Measurements from ENCODE around the gene TMEM14B. TPM values are rescaled to one million over a fixed set of nuclear protein-coding genes. Genes with fewer than 3 reads are reported as not detected.
"Not testable (repeated sequence)": the region's sequence is repeated elsewhere in the genome, so short reads cannot be mapped to it uniquely, and the experiment has no call there.

Gene TMEM14B
- total and polyA plus RNA-seq, 2 experiments from 2014 or later, result 75.9 to 158 TPM

GRCh38 chr6:10720265-10720959 lies 27.2 kb upstream of the TMEM14B start:
- peaks cover 19% of the 10 kb centered on the region; the same call in 1 of the 2 replicates for H3F3A ChIP-seq (ENCODE audit: insufficient read depth)
- no peaks in the 10 kb centered on the region for H3K27me3 ChIP-seq (replicated peaks; ENCODE audit: insufficient read depth)
- in situ Hi-C loops (cut with MboI), result no loop called here
- H2AFZ ChIP-seq, result peak overlapping the region; percentile 89
- peaks cover 24% of the 10 kb centered on the region for H3K79me2 ChIP-seq (ENCODE audit: insufficient read depth)
- WGBS, 2 experiments (ENCODE audit: low coverage in 1 of 2, low lambda C conversion rate in 2 of 2, missing lambda C conversion rate in 2 of 2), result 17 to 20% methylated on average over 41 to 49 of the region's 49 CpGs
- peak overlapping the region; percentile 83 for H3K4me2 ChIP-seq (ENCODE audit: unreplicated experiment)
- no peaks in the 10 kb centered on the region for H4K20me1 ChIP-seq (ENCODE audit: insufficient read depth)
- peak overlapping the region; percentile 73 for H3K9ac ChIP-seq
- H3K36me3 ChIP-seq (ENCODE audit: low read depth), result no peaks in the 10 kb centered on the region
- peak overlapping the region; percentile 83 for H3K4me3 ChIP-seq
- no peaks in the 10 kb centered on the region for H3K9me2 ChIP-seq (ENCODE audit: insufficient read depth)
- peaks cover 14% of the 10 kb centered on the region; the same call in 1 of the 2 replicates for H3K4me1 ChIP-seq (ENCODE audit: insufficient read depth)
- peak overlapping the region; percentile 24; the same call in 1 of the 2 replicates for H3K27ac ChIP-seq
- DNase-seq, result peak; percentile 71
- H3K9me3 ChIP-seq (ENCODE audit: low read depth), result no peaks in the 10 kb centered on the region
- TF ChIP-seq EZH2 (IDR thresholded peaks at IDR 0.05; ENCODE audit: insufficient read depth, poor library complexity, severe bottlenecking) (no peak), EZH2phosphoT487 (IDR thresholded peaks at IDR 0.05; ENCODE audit: insufficient read depth, low read depth) (no peak)

- H3K36me3 ChIP-seq (ENCODE audit: low read depth); H3K27me3 ChIP-seq (replicated peaks; ENCODE audit: insufficient read depth); H3K9me2 ChIP-seq (ENCODE audit: insufficient read depth); H4K20me1 ChIP-seq (ENCODE audit: insufficient read depth); DNase-seq; H3K27ac ChIP-seq; in situ Hi-C loops (cut with MboI); H3K9me3 ChIP-seq (ENCODE audit: low read depth): not testable (repeated sequence)
- WGBS, 2 experiments (ENCODE audit: low coverage in 1 of 2, low lambda C conversion rate in 2 of 2, missing lambda C conversion rate in 2 of 2), result 90 to 91% methylated on average over 17 of the region's 17 CpGs
- Histone ChIP-seq H3F3A (ENCODE audit: insufficient read depth) (peaks cover 19% of the 10 kb centered on the region; the same call in 1 of the 2 replicates), H3K9ac (peak overlapping the region; percentile 73), H3K4me3 (peak overlapping the region; percentile 83), H3K79me2 (ENCODE audit: insufficient read depth) (peaks cover 32% of the 10 kb centered on the region), H2AFZ (peak overlapping the region; percentile 89), H3K4me2 (ENCODE audit: unreplicated experiment) (peak overlapping the region; percentile 83), H3K4me1 (ENCODE audit: insufficient read depth) (peaks cover 14% of the 10 kb centered on the region; the same call in 1 of the 2 replicates)
Measured at GRCh38 chr6:10720960-10721849, 26.4 kb upstream of the TMEM14B start.

- TF ChIP-seq EZH2phosphoT487 (IDR thresholded peaks at IDR 0.05; ENCODE audit: insufficient read depth, low read depth) (no peak), EZH2 (IDR thresholded peaks at IDR 0.05; ENCODE audit: insufficient read depth, poor library complexity, severe bottlenecking) (no peak)
- DNase-seq, result no peak
- peaks cover 39% of the 10 kb centered on the region for H3K79me2 ChIP-seq (ENCODE audit: insufficient read depth)
- H3K36me3 ChIP-seq (ENCODE audit: low read depth), result no peaks in the 10 kb centered on the region
- 78 to 79% methylated on average over 11 of the region's 11 CpGs for WGBS, 2 experiments (ENCODE audit: low coverage in 1 of 2, low lambda C conversion rate in 2 of 2, missing lambda C conversion rate in 2 of 2)
- no peaks in the 10 kb centered on the region for H3K9me2 ChIP-seq (ENCODE audit: insufficient read depth)
- peak overlapping the region; percentile 77 for H3K27ac ChIP-seq
- H3K9me3 ChIP-seq (ENCODE audit: low read depth), result no peaks in the 10 kb centered on the region
- peaks cover 14% of the 10 kb centered on the region; the same call in 1 of the 2 replicates for H3K4me1 ChIP-seq (ENCODE audit: insufficient read depth)
- H3F3A ChIP-seq (ENCODE audit: insufficient read depth), result peaks cover 19% of the 10 kb centered on the region; the same call in 1 of the 2 replicates
- no peaks in the 10 kb centered on the region for H3K27me3 ChIP-seq (replicated peaks; ENCODE audit: insufficient read depth)
- peak overlapping the region; percentile 85 for H3K4me2 ChIP-seq (ENCODE audit: unreplicated experiment)
- in situ Hi-C loops (cut with MboI), result no loop called here
- H2AFZ ChIP-seq, result peak overlapping the region; percentile 89
- H3K9ac ChIP-seq, result peak overlapping the region; percentile 89
- no peaks in the 10 kb centered on the region for H4K20me1 ChIP-seq (ENCODE audit: insufficient read depth)
- H3K4me3 ChIP-seq, result peak overlapping the region; percentile 96
Measured at GRCh38 chr6:10721850-10722569, 25.6 kb upstream of the TMEM14B start.

- in situ Hi-C loops (cut with MboI), result no loop called here
- Histone ChIP-seq H4K20me1 (ENCODE audit: insufficient read depth) (no peaks in the 10 kb centered on the region), H3K27me3 (replicated peaks; ENCODE audit: insufficient read depth) (no peaks in the 10 kb centered on the region), H3K9me2 (ENCODE audit: insufficient read depth) (no peaks in the 10 kb centered on the region), H3K79me2 (ENCODE audit: insufficient read depth) (peaks cover 44% of the 10 kb centered on the region), H3K36me3 (ENCODE audit: low read depth) (no peaks in the 10 kb centered on the region), H3K4me2 (ENCODE audit: unreplicated experiment) (peak overlapping the region; percentile 85), H3K4me1 (ENCODE audit: insufficient read depth) (peaks cover 14% of the 10 kb centered on the region; the same call in 1 of the 2 replicates), H3K4me3 (peak overlapping the region; percentile 96), H3K9ac (peak overlapping the region; percentile 89), H3F3A (ENCODE audit: insufficient read depth) (peaks cover 14% of the 10 kb centered on the region; the same call in 1 of the 2 replicates), H3K9me3 (ENCODE audit: low read depth) (no peaks in the 10 kb centered on the region), H2AFZ (peak overlapping the region; percentile 89), H3K27ac (peak overlapping the region; percentile 77)
- TF ChIP-seq EZH2phosphoT487 (IDR thresholded peaks at IDR 0.05; ENCODE audit: insufficient read depth, low read depth) (no peak), EZH2 (IDR thresholded peaks at IDR 0.05; ENCODE audit: insufficient read depth, poor library complexity, severe bottlenecking) (no peak)
- no peak for DNase-seq
- 1 to 3% methylated on average over 6 of the region's 6 CpGs for WGBS, 2 experiments (ENCODE audit: low coverage in 1 of 2, low lambda C conversion rate in 2 of 2, missing lambda C conversion rate in 2 of 2)
Measured at GRCh38 chr6:10722570-10722819, 25.1 kb upstream of the TMEM14B start.
